NCI-H1417 (cell line): ENCODE data around the gene RPL36AL.
A peak's percentile ranks its signal among the peaks of the same experiment; 100 is the strongest.
"Not testable (repeated sequence)": the region's sequence is repeated elsewhere in the genome, so short reads cannot be mapped to it uniquely, and the experiment has no call there.

ENCODE experiments used
- DNase-seq, 3 experiments: peaks; one replicate each; lab custom pipeline; 2025; lab: John Stamatoyannopoulos, UW

RPL36AL gene

DNA sequence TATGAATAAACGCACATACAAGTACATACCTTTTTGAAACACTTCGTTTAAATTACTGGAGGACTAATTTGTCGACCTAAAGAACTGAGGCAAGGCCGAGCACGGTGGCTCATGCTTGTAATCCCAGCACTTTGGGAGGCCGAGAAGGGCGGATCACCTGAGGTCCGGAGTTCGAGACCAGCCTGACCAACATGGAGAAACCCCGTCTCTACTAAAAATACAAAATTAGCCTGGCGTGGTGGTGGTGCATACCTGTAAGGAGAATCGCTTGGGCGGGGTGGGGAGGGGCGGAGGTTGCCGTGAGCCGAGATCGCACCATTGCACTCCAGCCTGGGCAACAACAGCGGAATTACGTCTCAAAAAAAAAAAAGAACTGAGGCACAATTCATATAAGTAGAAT lies 1.2 kb downstream of the RPL36AL start:
- peak in 1 of 3 experiments; percentile 11 for DNase-seq

DNA sequence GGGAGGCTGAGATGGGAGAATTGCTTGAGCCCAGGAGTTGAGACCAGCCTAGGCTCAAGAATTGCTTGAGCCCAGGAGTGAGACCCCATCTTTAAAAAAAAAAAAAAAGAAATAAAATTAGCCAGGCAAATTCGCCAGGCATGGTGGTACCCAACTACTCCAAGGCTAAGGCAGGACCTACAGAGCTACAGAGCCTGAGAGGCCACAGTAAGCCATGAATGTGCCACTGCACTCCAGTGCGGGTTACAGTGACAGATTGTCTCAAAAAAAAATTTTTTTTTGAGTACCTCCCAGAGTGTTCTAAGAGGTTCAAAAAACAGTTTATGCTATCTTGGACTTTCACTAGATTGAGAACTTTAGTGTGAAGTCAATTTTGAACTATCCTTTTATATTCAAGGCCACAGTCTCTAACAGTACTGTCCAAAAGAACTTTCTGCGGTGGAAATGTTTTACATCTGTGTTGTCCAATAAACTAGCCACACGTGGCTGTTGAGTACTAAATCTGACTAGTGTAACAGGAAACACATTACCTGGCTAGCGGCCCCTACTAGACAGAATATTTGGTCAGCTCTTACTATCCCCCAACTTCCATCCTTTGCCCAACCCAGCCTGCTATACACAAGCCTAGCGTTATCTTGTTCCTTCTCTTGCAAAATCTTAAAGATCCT lies 2.4 kb downstream of the RPL36AL start:
- no peak for DNase-seq

DNA sequence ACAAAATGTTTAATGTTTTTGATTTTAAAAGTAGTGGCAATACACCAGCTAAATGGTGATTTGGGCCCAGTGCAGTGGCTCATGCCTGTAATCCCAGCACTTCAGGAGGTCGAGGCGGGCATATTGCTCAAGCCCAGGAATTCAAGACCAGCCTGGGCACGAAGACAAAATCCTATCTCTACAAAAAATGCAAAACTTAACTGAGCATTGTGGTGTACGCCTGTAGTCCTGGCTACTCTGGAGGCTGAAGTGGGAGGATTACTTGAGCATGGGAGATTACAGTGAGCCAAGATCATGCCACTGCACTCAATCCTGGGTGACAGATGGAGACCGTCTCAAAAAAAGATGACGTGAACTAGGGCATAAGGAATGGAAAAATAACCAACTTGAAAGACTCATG lies 4.7 kb downstream of the RPL36AL start:
- DNase-seq, result no peak

DNA sequence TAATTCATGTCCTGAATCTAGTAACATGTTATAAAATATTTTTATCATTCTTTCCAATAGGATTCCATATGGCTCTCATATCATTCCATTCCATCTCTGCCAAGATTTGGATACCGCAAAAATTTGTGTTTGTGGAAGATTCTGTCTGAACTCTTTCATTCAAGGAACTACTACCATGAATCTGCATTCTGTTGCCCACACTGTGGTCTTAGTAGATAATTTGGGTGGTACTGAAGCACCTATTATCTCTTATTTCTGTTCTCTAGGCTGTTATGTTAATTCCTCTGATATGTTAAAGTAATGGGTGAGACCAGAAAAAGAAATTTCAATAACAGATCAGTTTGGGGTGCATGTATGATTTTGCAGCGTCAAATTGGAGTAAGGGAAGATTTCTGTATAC lies 6.2 kb downstream of the RPL36AL start:
- no peak for DNase-seq

DNA sequence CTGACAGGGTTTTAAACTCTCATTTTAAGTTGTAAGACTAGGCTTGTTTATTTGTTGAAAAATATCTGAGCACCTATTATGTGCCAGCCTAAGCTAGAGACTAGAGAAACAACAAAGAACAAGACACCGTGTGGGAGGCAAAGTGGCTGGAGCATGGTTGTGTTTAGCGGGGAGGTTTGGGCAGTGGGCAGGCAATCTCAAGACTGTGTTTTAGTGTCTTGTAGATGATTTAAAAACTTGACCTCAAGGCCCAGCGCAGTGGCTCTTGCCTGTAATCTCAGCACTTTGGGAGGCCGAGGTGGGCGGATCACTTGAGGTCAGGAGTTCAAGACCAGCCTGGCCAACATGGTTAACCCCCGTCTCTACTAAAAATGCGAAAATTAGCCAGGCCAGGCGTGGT lies 7.8 kb downstream of the RPL36AL start:
- DNase-seq, result no peak

DNA sequence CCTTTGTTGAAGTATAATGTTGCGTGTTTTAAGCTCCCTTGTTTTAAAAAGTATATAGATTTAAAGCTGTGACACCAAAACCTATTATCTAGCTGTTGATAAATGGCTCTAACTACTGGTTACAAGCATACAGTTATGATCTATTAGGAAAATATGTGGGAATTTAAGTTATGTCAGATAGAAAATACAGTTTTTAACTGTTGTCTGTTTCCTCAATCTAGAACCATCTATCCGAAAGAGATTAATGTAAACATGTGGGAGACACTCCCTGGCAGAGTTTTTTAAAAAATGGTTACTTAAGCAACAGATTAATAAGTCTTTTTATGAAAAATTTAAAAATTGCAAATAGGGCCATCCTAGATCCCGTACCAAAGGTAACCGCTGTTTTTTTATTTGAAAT lies 8.2 kb downstream of the RPL36AL start:
- no peak for DNase-seq

DNA sequence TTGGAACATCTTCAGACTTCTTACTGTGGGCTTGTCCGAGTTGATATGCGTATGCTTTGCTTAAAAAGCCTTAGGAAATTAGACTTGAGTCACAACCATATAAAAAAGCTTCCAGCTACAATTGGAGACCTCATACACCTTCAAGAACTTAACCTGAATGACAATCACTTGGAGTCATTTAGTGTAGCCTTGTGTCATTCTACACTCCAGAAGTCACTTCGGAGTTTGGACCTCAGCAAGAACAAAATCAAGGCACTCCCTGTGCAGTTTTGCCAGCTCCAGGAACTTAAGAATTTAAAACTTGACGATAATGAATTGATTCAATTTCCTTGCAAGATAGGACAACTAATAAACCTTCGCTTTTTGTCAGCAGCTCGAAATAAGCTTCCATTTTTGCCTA lies 12.8 kb downstream of the RPL36AL start:
- DNase-seq, result no peak

DNA sequence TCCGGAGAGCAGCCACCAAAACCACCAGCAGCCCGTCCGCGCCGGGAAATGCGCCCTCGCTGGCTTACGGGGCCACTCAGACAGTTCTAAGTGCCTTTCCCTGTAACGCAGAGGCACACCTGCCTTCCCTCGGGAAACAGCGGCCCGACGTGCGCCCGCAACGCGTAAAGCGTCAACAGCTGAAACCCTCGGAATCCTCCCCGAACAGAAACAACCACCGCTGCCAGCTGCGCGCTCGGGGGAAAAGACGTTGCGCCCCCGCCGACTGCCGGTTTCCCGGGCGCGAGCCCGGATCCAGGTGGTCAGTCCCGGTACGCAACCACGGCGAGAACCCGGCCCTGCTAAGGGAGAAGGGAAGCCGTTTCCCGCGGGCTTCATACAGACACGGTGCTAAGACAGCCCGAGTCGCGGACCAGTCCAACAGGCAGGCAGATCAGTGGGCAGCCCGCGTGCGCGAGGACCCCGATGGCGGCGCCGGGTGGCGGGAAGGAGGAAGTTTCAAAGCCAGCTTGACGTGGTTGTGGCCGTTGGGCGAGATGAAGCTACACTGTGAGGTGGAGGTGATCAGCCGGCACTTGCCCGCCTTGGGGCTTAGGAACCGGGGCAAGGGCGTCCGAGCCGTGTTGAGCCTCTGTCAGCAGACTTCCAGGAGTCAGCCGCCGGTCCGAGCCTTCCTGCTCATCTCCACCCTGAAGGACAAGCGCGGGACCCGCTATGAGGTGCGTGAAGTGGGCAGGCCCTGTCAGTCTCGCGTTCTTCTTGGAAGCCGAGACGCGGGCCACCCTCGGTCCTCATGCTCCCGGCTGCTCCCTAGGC lies 21.7 kb downstream of the RPL36AL start, which contains the start of gene LRR1:
TSS of gene LRR1 (plus strand) at position 456 of the 816 bp plus-strand sequence. CDS start at position 537, 81 bp downstream.
- peak; percentile 94 to 98 (median 98) for DNase-seq

DNA sequence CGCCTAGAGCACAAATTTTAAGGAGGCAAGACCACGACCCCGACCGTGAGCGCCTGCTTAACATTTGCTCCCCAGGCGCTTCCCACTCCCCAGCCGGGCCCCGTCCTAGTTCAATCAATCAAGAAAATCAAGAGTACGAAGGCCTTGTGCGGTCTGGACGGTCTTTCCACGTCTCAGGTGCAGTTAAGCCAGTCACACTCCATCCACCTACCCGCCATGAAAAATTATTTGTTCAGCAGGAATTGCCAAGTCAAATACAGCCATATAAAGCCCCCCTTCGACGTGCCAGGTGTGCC lies 22.3 kb downstream of the RPL36AL start:
- DNase-seq, result no peak

DNA sequence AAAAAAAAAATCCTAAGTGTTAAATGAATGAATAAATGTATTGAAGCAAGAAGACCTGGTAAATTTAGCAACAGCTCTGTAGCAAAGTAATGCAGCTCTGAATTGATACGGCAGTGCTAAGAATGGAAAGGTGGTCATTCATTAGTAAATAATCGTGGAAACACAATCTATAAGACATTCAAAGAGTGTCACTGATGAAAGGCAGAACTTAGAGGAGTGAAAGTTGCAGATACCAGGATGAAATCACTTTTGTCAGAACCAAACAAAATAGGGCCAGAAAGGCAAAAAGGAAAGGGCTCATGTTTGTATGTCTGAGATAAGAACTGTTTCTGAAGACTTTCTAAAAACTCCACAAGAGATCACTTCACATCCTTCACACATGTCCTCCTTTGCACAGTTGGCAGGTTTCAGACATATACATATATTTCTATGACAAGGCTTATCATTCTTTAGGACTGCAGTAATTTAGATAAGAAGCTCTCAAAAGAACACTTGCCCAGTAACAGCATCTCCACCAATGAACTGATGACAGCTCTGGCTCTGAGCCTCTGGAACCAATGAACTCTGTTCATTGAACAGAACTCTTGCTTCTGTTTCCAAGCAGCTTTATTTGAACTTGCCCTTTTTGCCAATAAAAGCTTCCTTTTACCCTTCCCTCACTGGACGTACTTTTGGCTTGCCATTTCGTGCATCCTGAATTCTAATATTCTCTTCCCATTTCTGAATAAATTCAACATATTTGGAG lies 25.9 kb downstream of the RPL36AL start:
- no peak for DNase-seq

DNA sequence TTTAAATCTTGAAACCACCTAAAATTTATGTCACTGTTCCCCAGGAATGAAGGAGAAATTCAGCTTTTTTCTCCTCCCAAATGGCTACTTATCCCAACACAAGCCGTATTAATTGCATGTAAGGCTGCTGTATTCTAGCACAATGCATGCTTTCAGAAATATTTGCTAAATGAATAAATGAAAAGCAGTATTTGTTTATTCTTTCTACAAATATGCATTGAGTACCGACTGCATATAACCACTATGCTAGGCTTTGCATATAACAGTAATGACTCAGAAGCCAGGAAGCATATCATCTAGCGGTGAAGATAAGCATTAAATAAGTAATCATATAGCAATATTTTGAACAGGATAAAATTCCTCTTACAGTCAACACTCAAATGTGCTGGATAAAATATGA lies 27.4 kb downstream of the RPL36AL start:
- no peak for DNase-seq

DNA sequence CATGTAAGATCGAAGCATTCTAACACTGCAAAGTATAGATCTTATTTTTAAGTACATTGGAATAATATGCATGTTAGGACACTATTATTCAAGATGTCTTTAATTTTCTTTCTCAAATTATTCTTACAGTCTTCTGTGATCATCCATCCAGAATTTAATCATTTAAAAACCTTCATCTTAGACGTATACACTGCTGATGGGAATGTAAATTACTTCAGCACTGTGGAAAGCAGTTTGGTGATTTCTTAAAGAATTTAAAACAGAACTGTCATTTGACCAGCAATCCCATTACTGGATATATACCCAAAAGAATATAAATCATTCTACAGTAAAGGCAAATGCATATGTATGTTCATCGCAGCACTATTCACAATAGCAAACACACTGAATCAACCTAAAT lies 31.0 kb downstream of the RPL36AL start:
- no peak for DNase-seq

DNA sequence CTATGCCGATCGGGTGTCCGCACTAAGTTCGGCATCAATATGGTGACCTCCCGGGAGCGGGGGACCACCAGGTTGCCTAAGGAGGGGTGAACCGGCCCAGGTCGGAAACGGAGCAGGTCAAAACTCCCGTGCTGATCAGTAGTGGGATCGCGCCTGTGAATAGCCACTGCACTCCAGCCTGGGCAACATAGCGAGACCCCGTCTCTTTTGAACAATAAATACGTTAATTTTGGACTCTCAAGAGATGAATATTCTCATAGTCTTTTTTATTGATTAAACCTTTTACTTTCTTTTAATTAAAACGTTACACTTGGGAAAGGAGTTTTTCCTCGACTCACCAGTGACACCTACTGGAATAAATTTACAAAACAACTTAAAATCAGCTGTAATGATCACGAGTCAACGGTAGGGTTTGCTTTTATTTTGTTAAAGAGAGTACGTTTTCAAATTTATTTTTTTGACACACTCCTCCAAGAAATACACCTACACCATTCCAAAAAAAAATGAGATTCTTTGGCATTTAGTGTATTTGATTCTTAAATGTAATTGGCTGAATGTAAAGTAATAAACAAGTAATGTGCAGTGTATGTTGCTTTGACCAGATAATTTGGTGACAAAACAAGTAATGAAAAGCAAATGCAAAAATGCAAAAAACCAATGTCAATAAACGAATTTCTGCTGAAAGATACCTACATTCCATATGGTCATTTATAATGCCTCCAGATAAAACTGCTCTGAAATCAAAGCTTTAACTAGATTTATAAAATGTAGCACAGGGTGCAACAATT lies 33.6 kb downstream of the RPL36AL start:
- DNase-seq, result peak; percentile 81 to 92 (median 85)

DNA sequence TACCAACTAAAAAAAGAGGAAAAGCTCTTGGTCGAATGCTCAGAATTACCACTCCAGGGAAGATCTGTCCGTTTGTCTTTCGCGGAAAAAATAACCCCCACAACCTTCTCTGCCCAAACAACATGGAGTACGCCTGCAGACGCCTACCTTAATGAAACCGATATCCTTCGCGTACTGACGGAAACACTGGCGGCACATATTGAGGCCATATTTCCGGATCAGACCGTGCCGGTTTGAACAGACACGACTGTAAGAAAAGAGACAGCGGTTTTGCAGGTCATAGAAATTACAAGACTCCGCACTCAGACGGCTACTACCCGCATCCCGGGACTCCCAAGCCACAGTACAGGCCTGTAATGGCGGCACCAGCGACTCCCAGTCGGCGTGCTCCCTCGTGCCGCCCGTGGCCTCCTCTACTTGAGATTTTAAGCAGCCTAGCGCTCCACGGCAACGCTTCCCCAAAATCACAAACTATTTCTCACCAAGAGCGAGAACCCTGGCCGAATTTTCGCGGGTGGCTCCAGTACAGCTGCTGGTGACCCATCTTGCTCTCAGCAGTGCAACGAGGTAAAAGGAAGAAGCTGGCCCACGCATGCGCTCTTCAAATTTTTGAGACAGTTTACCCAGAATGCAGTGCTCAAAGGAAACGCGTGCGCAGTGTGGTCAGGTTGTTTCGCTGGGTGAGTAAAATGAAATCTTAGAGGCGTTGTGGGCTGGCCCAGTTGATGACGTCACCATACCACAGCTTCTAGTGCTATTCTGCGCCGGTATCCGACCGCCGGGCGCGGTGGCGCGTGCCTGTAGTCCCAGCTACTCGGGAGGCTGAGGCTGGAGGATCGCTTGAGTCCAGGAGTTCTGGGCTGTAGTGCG lies 34.4 kb downstream of the RPL36AL start, which contains the start of gene RPS29:
TSS of gene RPS29 (minus strand) at position 578 of the 870 bp plus-strand sequence. CDS start at position 544, 34 bp downstream.
- DNase-seq, result peak; percentile 99 to 100 (median 99)

DNA sequence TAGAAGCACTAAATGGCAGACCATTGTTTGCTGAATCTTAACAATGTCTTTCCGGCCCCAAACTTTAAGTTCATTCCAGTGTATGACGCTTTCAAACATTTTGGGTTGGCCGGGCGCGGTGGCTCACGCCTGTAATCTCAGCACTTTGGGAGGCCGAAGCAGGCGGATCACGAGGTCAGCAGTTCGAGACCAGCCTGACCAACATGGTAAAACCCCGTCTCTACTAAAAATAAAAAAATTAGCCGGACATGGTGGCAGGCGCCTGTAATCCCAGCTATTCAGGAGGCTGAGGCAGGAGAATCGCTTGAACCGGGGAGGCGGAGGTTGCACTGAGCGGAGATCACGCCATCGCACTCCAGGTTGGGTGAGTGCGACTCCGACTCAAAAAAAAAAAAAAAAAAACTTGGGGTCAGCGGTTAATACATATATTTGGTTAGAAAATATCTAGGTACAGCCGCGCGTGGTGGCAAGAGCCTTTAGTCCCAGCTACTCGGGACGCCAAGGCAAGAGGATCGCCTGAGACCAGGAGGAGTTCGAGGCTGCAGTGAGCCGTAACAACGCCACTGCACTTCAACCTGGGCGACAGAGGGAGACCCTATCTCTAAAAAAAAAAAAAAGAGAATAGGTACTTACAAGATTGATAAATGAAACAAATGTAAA lies 35.3 kb downstream of the RPL36AL start:
- not testable (repeated sequence) for DNase-seq

DNA sequence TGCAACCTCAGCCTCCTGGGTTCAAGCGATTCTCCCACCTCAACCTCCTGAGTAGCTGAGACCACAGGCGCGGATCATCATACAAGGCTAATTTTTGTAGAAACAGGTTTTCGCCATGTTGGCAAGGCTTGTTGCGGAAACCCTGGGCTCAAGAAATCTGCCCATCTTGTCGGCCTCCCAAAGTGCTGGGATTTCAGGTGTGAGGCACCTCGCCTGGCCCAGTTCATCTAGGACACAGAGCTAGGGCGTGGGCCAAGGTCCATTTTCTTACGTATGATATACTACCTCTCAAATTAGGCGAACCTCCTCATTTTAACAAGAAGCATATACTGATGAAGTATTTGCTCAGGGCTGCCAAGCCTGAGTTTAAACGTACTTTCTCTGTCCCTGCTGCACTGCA lies 36.4 kb downstream of the RPL36AL start:
- no peak for DNase-seq

DNA sequence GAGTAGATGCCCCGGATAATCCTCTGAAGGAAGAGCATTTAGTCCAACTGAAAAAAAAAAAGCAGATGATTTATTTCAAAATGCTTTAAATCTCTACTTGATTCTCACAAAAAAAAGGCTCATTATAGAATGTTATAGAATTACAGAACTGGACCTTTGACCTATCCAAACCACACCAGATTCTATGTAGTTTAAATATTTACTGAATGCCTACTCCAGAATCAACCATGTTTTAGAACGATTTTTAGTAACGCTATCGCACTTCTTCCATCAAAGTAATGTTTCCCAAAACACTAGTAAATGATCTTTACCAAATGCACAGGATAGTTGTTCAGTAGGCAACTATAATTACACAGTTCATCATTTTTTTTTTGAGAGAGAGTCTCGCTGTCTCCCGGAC lies 36.8 kb downstream of the RPL36AL start:
- no peak for DNase-seq

DNA sequence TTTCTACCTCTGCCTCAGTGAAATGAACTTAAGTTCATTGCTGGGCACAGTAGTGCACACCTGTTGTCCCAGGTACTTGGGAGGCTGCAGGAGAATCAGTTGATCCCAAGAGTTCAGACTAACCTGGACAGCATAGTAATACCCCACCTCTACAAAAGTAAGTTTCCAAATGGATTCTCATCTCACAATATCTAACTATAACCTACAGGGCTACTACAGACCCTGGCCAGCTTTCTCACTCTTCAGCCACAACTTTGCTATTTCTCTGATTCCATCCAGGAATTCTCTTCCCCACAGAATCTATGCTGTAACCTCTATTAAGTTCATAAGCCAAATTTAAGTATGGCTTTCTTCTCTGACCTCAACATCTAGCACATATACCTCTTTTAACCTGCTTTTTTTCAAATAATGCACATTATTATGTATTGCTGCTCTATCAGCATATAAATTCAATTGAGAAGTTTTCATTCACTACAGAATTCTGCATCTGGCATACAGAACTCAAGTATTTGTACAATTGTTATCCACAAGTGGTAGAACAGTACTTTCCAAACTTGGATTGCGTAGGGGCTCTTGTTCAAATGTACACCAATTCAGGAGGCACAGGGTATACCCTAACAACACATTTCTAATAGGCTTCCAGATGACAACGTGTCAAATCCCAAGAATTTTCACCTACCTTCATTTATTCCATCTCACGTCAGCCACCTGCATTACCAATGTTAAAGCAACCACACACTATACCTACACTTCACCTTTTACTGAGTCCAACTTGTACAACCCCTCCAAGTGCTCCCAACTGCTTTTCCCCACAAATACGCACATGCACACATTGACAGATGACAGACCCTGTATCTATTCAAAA lies 38.1 kb downstream of the RPL36AL start:
- no peak for DNase-seq
